Stimulated activated CD8-positive, alpha-beta memory T cell treated with anti-CD3 and anti-CD28 coated beads, Interleukin-15, amount 100 ng/mL, for 4 hours (primary cell): Measurements from ENCODE around the gene SLC11A1.

Experiments
- DNase-seq, 2 donors: peaks; one replicate each; pipeline ENCODE4 v3.0.0-alpha.2; 2020; ENCODE audit warnings: low read depth in 2 of 2

SLC11A1 gene

GRCh38 chr2:218381916-218382366 is at the start of gene SLC11A1:
SLC11A1 (plus strand) TSS chr2:218382273; CDS start chr2:218382369, 96 bp downstream.
- DNase-seq, result no peak

GRCh38 chr2:218332288-218332687 is 49.8 kb upstream of the SLC11A1 start:
- no peak for DNase-seq

GRCh38 chr2:218332920-218333645 is 49.0 kb upstream of the SLC11A1 start:
- no peak for DNase-seq

GRCh38 chr2:218334531-218334930 is 47.5 kb upstream of the SLC11A1 start:
- no peak for DNase-seq

GRCh38 chr2:218340656-218341055 is 41.4 kb upstream of the SLC11A1 start:
- DNase-seq, result no peak

GRCh38 chr2:218341381-218341780 is 40.7 kb upstream of the SLC11A1 start:
- no peak for DNase-seq

GRCh38 chr2:218342837-218343236 is 39.2 kb upstream of the SLC11A1 start:
- no peak for DNase-seq

GRCh38 chr2:218343591-218343990 is 38.5 kb upstream of the SLC11A1 start:
- DNase-seq, result no peak

- DNase-seq, result no peak
Observed at GRCh38 chr2:218344090-218344754, 37.9 kb upstream of the SLC11A1 start.

- no peak for DNase-seq
Observed at GRCh38 chr2:218344755-218345417, 37.2 kb upstream of the SLC11A1 start.

- no peak for DNase-seq
Observed at GRCh38 chr2:218345491-218346236, 36.4 kb upstream of the SLC11A1 start.

- no peak for DNase-seq
Observed at GRCh38 chr2:218347172-218347571, 34.9 kb upstream of the SLC11A1 start.

GRCh38 chr2:218354045-218354444 is 28.0 kb upstream of the SLC11A1 start:
- no peak for DNase-seq

GRCh38 chr2:218354850-218355443 is 27.1 kb upstream of the SLC11A1 start:
- DNase-seq, result no peak

GRCh38 chr2:218357236-218358177 is 24.6 kb upstream of the SLC11A1 start:
- no peak for DNase-seq

- DNase-seq, result no peak
Observed at GRCh38 chr2:218360453-218360852, 21.6 kb upstream of the SLC11A1 start.

- no peak for DNase-seq
Observed at GRCh38 chr2:218362606-218363005, 19.5 kb upstream of the SLC11A1 start.

- no peak for DNase-seq
Observed at GRCh38 chr2:218363736-218364135, 18.3 kb upstream of the SLC11A1 start.

GRCh38 chr2:218364196-218364595 is 17.9 kb upstream of the SLC11A1 start:
- no peak for DNase-seq

- DNase-seq, result no peak
Observed at GRCh38 chr2:218366621-218367414, 15.3 kb upstream of the SLC11A1 start.
